Nephron (organoid): ENCODE data around the gene SPRR2G.
"Not testable (repeated sequence)": the region's sequence is repeated elsewhere in the genome, so short reads cannot be mapped to it uniquely, and the experiment has no call there.

ENCODE experiments used
- H3K27ac Mint-ChIP-seq, 3 experiments: 2 replicates each; pipeline ENCODE4 v1.8.0; 2020; ENCODE audit warnings: mixed read lengths in 3 of 3, mild to moderate bottlenecking in 2 of 3, moderate library complexity in 1 of 3
- H3K27me3 Mint-ChIP-seq: 2 replicates; pipeline ENCODE4 v1.8.0; 2021; ENCODE audit warnings: low read depth, mild to moderate bottlenecking, moderate library complexity, mixed read lengths
- H3K36me3 Mint-ChIP-seq: 2 replicates; pipeline ENCODE4 v1.8.0; 2020; ENCODE audit warnings: low read depth, mixed read lengths
- H3K4me1 Mint-ChIP-seq: 2 replicates; pipeline ENCODE4 v1.8.0; 2020; ENCODE audit warnings: mixed read lengths
- H3K4me3 Mint-ChIP-seq, 3 experiments: 2 replicates each; pipeline ENCODE4 v1.8.0; 2020; ENCODE audit warnings: mild to moderate bottlenecking in 3 of 3, mixed read lengths in 3 of 3, moderate library complexity in 2 of 3
- H3K9me3 Mint-ChIP-seq: 2 replicates; pipeline ENCODE4 v1.8.0; 2020; ENCODE audit warnings: mixed read lengths
- TF ChIP-seq, protein P1 (sequence below), 3 experiments: fragments of 200-600 bp; sonication (generic); IDR thresholded peaks; one replicate each; pipeline ENCODE4 v1.5.0; 2021; ENCODE audit warnings: antibody characterized with exemption in 3 of 3; ENCODE audit not compliant: unreplicated experiment in 3 of 3

The SPRR2G gene

DNA sequence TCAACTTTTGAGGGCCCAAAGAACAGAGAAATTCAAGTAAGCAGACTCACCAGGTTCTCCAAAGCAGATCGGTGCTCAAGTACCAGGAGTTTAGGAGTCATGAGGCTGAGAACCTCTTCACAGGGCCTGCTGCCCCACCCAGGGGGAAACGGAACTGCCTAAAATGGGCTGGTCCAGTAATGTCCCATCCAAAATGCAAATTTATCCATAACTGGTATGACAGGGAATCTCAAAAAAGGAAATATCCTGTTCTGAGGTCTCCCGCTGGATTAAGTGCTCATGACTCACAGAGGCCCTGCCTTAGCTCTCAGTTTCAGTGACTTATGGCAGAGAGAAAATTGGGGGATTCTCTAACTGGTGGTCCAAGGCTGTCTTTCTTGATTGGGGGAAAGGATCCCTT, 9.3 kb downstream of the SPRR2G start:
- peaks cover 7% of the 10 kb centered on the region for H3K27me3 Mint-ChIP-seq
- no peaks in the 10 kb centered on the region for H3K4me1 Mint-ChIP-seq
- no peaks in the 10 kb centered on the region for H3K9me3 Mint-ChIP-seq
- H3K27ac Mint-ChIP-seq, result no peak overlapping the region
- no peak overlapping the region for H3K4me3 Mint-ChIP-seq
- H3K36me3 Mint-ChIP-seq, result no peaks in the 10 kb centered on the region
- TF ChIP-seq, protein P1, sequence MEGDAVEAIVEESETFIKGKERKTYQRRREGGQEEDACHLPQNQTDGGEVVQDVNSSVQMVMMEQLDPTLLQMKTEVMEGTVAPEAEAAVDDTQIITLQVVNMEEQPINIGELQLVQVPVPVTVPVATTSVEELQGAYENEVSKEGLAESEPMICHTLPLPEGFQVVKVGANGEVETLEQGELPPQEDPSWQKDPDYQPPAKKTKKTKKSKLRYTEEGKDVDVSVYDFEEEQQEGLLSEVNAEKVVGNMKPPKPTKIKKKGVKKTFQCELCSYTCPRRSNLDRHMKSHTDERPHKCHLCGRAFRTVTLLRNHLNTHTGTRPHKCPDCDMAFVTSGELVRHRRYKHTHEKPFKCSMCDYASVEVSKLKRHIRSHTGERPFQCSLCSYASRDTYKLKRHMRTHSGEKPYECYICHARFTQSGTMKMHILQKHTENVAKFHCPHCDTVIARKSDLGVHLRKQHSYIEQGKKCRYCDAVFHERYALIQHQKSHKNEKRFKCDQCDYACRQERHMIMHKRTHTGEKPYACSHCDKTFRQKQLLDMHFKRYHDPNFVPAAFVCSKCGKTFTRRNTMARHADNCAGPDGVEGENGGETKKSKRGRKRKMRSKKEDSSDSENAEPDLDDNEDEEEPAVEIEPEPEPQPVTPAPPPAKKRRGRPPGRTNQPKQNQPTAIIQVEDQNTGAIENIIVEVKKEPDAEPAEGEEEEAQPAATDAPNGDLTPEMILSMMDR (IDR thresholded peaks at IDR 0.05; ENCODE audit: unreplicated experiment in 3 of 3), result no peak

DNA sequence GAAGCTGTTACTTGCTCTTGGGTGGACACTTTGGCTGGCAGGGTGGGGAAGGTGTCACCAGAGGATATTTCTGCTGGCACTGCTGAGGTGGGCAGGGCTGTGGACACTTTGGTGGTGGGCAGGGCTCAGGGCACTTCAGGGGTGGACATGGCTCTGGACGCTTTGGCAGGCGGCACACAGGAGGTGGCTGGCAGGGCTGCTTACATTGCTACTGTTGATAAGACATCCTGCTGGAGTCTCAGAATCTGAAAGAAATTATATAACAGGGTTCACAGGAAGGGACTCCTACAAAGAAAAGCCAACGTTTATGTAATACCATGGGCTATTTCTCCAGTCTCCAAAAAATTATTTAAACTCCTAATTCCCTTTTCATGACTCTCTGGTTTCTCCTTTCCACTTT, 10.2 kb downstream of the SPRR2G start:
- Mint-ChIP-seq H3K27me3 (peaks cover 7% of the 10 kb centered on the region), H3K36me3 (no peaks in the 10 kb centered on the region), H3K4me3 (no peak overlapping the region), H3K4me1 (no peaks in the 10 kb centered on the region), H3K9me3 (no peaks in the 10 kb centered on the region), H3K27ac (no peak overlapping the region)
- TF ChIP-seq, protein P1 (IDR thresholded peaks at IDR 0.05; ENCODE audit: unreplicated experiment in 3 of 3), result no peak

DNA sequence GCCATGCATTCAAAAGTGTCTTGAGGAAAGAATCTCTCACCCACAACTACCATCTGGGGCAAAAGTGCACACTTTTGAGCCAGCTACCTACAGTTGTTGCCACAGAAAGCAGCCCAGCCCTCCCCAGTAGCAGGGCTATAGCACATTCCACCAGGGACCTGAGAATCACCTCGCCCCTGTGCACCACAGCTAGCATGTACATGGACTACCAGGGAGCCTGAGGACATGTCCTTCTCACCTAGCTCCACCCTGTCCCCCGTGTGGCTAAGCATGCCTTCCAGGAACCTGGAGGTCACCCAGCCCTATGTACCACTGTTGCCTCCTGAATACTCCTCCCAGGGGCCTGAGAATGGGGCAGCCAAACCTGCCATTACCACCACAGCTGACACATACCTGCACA, 16.9 kb downstream of the SPRR2G start:
- H3K4me3 Mint-ChIP-seq, result no peak overlapping the region
- no peak overlapping the region for H3K27ac Mint-ChIP-seq
- H3K4me1 Mint-ChIP-seq, result no peaks in the 10 kb centered on the region
- no peaks in the 10 kb centered on the region for H3K9me3 Mint-ChIP-seq
- H3K36me3 Mint-ChIP-seq, result no peaks in the 10 kb centered on the region
- H3K27me3 Mint-ChIP-seq, result peaks cover 7% of the 10 kb centered on the region
- TF ChIP-seq, protein P1 (IDR thresholded peaks at IDR 0.05; ENCODE audit: unreplicated experiment in 3 of 3), result no peak

DNA sequence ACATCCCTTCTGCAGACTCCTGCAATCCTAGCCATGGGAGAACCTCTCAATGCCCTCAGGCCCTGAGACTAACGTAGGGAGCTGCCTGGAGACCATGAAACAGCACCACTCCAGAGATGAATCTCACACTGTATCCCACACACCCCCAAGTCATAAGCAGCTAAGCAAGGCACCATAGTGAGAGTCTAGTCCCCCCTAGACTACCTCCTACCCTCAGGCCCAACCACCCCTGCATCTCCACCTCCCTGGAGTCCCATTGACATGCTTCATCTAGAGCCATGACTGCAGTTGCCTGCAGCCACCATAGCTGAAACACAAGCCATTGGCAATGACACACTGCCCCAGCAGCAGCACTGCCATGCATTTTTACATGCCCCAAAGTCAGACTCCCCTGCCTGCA, 17.4 kb downstream of the SPRR2G start:
- Mint-ChIP-seq H3K4me3 (no peak overlapping the region), H3K4me1 (no peaks in the 10 kb centered on the region), H3K27ac (no peak overlapping the region), H3K36me3 (no peaks in the 10 kb centered on the region), H3K9me3 (no peaks in the 10 kb centered on the region), H3K27me3 (peaks cover 7% of the 10 kb centered on the region)
- TF ChIP-seq, protein P1 (IDR thresholded peaks at IDR 0.05; ENCODE audit: unreplicated experiment in 3 of 3), result no peak

DNA sequence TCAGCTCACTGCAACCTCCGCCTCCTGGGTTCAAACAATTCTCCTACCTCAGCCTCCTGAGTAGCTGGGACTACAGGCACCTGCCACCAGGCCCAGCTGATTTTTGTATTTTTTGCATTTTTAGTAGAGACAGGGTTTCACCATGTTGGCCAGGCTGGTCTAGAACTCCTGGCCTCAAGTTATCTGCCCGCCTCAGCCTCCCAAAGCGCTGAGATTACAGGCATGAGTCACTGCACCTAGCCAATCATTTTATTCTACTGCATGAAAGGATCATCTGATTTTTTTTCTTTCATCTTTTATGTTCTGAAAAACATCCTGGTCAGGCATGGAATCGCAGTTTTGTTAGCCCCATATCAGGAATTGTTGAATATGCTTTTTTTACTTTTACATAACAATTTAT, 22.0 kb downstream of the SPRR2G start:
- not testable (repeated sequence) for H3K27me3 Mint-ChIP-seq, H3K4me1 Mint-ChIP-seq, H3K4me3 Mint-ChIP-seq, H3K27ac Mint-ChIP-seq, H3K36me3 Mint-ChIP-seq
- H3K9me3 Mint-ChIP-seq, result peaks cover 18% of the 10 kb centered on the region

DNA sequence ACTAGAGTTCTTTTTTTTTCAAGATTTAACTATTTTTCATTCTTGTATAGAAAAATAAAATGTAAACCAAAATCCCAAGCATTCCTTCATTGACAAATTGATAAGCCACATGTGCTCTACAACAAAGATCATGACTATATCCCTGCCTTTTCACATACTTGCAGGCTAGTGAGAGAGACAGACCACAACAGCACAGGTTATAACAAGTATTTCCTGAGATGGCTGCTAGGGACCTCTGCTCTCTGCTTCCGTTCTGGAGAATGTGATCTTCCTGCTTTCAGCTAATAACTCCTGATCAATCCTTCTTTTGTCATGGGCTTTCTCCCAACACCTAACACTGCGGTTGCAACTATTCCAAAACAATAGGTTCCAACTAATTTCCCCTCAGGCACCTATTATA, 23.4 kb downstream of the SPRR2G start:
- Mint-ChIP-seq H3K36me3 (no peaks in the 10 kb centered on the region), H3K27me3 (no peaks in the 10 kb centered on the region), H3K4me1 (peaks cover 10% of the 10 kb centered on the region), H3K4me3 (no peak overlapping the region), H3K9me3 (peaks cover 23% of the 10 kb centered on the region), H3K27ac (no peak overlapping the region)
- TF ChIP-seq, protein P1 (IDR thresholded peaks at IDR 0.05; ENCODE audit: unreplicated experiment in 3 of 3), result no peak
